Measurements from ENCODE around the gene SLC39A9. TPM values are rescaled to one million over a fixed set of nuclear protein-coding genes. Genes with fewer than 3 reads are reported as not detected.

The SLC39A9 gene
- total and polyA plus RNA-seq, 2 experiments from 2014 or later: 17.7 to 48.1 TPM

DNA sequence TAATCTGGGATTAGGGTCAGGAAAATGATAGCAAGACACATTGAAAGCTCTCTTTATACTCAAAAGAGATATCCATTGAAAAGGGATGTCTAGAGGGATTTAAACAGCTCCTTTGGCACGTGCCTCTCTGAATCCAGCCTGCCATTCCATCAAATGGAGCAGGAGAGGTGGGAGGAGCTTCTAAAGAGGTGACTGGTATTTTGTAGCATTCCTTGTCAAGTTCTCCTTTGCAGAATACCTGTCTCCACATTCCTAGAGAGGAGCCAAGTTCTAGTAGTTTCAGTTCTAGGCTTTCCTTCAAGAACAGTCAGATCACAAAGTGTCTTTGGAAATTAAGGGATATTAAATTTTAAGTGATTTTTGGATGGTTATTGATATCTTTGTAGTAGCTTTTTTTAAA is 60.6 kb downstream of the SLC39A9 start:
- no peaks in the 10 kb centered on the region for H3K27me3 ChIP-seq (ENCODE audit: insufficient read depth)
- Mint-ChIP-seq H3K27me3 (ENCODE audit: insufficient read depth, low read depth, poor library complexity) (no peaks in the 10 kb centered on the region), H3K4me1 (no peaks in the 10 kb centered on the region), H3K27ac (no peak overlapping the region), H3K36me3 (ENCODE audit: low read depth) (peaks cover 13% of the 10 kb centered on the region; the same call in 2 of the 3 replicates), H3K9me3 (no peaks in the 10 kb centered on the region), H3K4me3 (no peak overlapping the region)
- no peaks in the 10 kb centered on the region for H3K79me2 ChIP-seq (replicated peaks; ENCODE audit: insufficient read depth)
- H3K9me2 ChIP-seq (ENCODE audit: insufficient read depth): no peaks in the 10 kb centered on the region
- no peak overlapping the region for H3K4me3 ChIP-seq
- peak; percentile 49; the same call in 1 of the 3 replicates for ATAC-seq
- H3K4me1 ChIP-seq (ENCODE audit: insufficient read depth): no peaks in the 10 kb centered on the region
- H3K4me2 ChIP-seq: no peak overlapping the region
- H3K27ac ChIP-seq (ENCODE audit: low read depth): no peak overlapping the region
- H2AFZ ChIP-seq: no peak overlapping the region
- H3K36me3 ChIP-seq (ENCODE audit: insufficient read depth): peaks cover 10% of the 10 kb centered on the region; the same call in 1 of the 2 replicates
- peak; percentile 71 for DNase-seq (ENCODE audit: low spot score)
- H4K20me1 ChIP-seq (replicated peaks; ENCODE audit: insufficient read depth): peaks cover 7% of the 10 kb centered on the region
- H3F3A ChIP-seq (replicated peaks; ENCODE audit: low read depth): no peaks in the 10 kb centered on the region
- TF ChIP-seq STAT1 (IDR thresholded peaks at IDR 0.05; ENCODE audit: unreplicated experiment): no peak
- TF ChIP-seq EZH2phosphoT487 (IDR thresholded peaks at IDR 0.05; ENCODE audit: unreplicated experiment): no peak
- TF ChIP-seq ZNF114 (CRISPR knock-in tag; IDR thresholded peaks at IDR 0.05): no peak
- TF ChIP-seq, protein P1, sequence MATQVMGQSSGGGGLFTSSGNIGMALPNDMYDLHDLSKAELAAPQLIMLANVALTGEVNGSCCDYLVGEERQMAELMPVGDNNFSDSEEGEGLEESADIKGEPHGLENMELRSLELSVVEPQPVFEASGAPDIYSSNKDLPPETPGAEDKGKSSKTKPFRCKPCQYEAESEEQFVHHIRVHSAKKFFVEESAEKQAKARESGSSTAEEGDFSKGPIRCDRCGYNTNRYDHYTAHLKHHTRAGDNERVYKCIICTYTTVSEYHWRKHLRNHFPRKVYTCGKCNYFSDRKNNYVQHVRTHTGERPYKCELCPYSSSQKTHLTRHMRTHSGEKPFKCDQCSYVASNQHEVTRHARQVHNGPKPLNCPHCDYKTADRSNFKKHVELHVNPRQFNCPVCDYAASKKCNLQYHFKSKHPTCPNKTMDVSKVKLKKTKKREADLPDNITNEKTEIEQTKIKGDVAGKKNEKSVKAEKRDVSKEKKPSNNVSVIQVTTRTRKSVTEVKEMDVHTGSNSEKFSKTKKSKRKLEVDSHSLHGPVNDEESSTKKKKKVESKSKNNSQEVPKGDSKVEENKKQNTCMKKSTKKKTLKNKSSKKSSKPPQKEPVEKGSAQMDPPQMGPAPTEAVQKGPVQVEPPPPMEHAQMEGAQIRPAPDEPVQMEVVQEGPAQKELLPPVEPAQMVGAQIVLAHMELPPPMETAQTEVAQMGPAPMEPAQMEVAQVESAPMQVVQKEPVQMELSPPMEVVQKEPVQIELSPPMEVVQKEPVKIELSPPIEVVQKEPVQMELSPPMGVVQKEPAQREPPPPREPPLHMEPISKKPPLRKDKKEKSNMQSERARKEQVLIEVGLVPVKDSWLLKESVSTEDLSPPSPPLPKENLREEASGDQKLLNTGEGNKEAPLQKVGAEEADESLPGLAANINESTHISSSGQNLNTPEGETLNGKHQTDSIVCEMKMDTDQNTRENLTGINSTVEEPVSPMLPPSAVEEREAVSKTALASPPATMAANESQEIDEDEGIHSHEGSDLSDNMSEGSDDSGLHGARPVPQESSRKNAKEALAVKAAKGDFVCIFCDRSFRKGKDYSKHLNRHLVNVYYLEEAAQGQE (IDR thresholded peaks at IDR 0.05; ENCODE audit: unreplicated experiment): no peak
- TF ChIP-seq, protein P2, sequence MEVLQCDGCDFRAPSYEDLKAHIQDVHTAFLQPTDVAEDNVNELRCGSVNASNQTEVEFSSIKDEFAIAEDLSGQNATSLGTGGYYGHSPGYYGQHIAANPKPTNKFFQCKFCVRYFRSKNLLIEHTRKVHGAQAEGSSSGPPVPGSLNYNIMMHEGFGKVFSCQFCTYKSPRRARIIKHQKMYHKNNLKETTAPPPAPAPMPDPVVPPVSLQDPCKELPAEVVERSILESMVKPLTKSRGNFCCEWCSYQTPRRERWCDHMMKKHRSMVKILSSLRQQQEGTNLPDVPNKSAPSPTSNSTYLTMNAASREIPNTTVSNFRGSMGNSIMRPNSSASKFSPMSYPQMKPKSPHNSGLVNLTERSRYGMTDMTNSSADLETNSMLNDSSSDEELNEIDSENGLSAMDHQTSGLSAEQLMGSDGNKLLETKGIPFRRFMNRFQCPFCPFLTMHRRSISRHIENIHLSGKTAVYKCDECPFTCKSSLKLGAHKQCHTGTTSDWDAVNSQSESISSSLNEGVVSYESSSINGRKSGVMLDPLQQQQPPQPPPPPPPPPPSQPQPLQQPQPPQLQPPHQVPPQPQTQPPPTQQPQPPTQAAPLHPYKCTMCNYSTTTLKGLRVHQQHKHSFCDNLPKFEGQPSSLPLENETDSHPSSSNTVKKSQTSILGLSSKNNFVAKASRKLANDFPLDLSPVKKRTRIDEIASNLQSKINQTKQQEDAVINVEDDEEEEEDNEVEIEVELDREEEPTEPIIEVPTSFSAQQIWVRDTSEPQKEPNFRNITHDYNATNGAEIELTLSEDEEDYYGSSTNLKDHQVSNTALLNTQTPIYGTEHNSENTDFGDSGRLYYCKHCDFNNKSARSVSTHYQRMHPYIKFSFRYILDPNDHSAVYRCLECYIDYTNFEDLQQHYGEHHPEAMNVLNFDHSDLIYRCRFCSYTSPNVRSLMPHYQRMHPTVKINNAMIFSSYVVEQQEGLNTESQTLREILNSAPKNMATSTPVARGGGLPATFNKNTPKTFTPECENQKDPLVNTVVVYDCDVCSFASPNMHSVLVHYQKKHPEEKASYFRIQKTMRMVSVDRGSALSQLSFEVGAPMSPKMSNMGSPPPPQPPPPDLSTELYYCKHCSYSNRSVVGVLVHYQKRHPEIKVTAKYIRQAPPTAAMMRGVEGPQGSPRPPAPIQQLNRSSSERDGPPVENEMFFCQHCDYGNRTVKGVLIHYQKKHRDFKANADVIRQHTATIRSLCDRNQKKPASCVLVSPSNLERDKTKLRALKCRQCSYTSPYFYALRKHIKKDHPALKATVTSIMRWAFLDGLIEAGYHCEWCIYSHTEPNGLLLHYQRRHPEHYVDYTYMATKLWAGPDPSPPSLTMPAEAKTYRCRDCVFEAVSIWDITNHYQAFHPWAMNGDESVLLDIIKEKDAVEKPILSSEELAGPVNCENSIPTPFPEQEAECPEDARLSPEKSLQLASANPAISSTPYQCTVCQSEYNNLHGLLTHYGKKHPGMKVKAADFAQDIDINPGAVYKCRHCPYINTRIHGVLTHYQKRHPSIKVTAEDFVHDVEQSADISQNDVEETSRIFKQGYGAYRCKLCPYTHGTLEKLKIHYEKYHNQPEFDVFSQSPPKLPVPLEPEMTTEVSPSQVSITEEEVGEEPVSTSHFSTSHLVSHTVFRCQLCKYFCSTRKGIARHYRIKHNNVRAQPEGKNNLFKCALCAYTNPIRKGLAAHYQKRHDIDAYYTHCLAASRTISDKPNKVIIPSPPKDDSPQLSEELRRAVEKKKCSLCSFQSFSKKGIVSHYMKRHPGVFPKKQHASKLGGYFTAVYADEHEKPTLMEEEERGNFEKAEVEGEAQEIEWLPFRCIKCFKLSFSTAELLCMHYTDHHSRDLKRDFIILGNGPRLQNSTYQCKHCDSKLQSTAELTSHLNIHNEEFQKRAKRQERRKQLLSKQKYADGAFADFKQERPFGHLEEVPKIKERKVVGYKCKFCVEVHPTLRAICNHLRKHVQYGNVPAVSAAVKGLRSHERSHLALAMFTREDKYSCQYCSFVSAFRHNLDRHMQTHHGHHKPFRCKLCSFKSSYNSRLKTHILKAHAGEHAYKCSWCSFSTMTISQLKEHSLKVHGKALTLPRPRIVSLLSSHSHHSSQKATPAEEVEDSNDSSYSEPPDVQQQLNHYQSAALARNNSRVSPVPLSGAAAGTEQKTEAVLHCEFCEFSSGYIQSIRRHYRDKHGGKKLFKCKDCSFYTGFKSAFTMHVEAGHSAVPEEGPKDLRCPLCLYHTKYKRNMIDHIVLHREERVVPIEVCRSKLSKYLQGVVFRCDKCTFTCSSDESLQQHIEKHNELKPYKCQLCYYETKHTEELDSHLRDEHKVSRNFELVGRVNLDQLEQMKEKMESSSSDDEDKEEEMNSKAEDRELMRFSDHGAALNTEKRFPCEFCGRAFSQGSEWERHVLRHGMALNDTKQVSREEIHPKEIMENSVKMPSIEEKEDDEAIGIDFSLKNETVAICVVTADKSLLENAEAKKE (CRISPR knock-in tag; IDR thresholded peaks at IDR 0.05): no peak
- no peak for TF ChIP-seq JUNB (IDR thresholded peaks at IDR 0.05; ENCODE audit: unreplicated experiment)
- TF ChIP-seq, protein P3, sequence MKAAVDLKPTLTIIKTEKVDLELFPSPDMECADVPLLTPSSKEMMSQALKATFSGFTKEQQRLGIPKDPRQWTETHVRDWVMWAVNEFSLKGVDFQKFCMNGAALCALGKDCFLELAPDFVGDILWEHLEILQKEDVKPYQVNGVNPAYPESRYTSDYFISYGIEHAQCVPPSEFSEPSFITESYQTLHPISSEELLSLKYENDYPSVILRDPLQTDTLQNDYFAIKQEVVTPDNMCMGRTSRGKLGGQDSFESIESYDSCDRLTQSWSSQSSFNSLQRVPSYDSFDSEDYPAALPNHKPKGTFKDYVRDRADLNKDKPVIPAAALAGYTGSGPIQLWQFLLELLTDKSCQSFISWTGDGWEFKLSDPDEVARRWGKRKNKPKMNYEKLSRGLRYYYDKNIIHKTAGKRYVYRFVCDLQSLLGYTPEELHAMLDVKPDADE (IDR thresholded peaks at IDR 0.05): no peak
- TF ChIP-seq POLR2AphosphoS5 (IDR thresholded peaks at IDR 0.05; ENCODE audit: low read depth): no peak
- no peak for TF ChIP-seq CREB1 (CRISPR knock-in tag; IDR thresholded peaks at IDR 0.05; ENCODE audit: low read depth)
- TF ChIP-seq ZNF331 (CRISPR knock-in tag; IDR thresholded peaks at IDR 0.05; ENCODE audit: low read depth): no peak
- TF ChIP-seq, protein P4, sequence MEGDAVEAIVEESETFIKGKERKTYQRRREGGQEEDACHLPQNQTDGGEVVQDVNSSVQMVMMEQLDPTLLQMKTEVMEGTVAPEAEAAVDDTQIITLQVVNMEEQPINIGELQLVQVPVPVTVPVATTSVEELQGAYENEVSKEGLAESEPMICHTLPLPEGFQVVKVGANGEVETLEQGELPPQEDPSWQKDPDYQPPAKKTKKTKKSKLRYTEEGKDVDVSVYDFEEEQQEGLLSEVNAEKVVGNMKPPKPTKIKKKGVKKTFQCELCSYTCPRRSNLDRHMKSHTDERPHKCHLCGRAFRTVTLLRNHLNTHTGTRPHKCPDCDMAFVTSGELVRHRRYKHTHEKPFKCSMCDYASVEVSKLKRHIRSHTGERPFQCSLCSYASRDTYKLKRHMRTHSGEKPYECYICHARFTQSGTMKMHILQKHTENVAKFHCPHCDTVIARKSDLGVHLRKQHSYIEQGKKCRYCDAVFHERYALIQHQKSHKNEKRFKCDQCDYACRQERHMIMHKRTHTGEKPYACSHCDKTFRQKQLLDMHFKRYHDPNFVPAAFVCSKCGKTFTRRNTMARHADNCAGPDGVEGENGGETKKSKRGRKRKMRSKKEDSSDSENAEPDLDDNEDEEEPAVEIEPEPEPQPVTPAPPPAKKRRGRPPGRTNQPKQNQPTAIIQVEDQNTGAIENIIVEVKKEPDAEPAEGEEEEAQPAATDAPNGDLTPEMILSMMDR (conservative IDR thresholded peaks at IDR 0.05; ENCODE audit: low read depth in 2 of 2): no peak

All from GM23338 (cell line).